HG03066 (cell line): ENCODE data around the gene PACSIN1.

Experiments
- ATAC-seq: cut with Tn5 transposase; IDR thresholded peaks from one replicate; pipeline ENCODE4 v1.9.1; 2021; ENCODE audit warnings: low read depth; ENCODE audit not compliant: unreplicated experiment

The PACSIN1 gene

GRCh38 chr6:34465531-34466241 is at the start of gene PACSIN1:
Gene PACSIN1 (plus strand): TSS chr6:34466076. CDS start chr6:34526306, 60,230 bp downstream.
- ATAC-seq: no peak

- no peak for ATAC-seq
Observed at GRCh38 chr6:34416877-34417371, 49.0 kb upstream of the PACSIN1 start.

GRCh38 chr6:34418367-34418766 is 47.5 kb upstream of the PACSIN1 start:
- ATAC-seq: no peak

GRCh38 chr6:34423254-34423653 is 42.6 kb upstream of the PACSIN1 start:
- no peak for ATAC-seq

GRCh38 chr6:34424200-34425131 is 41.4 kb upstream of the PACSIN1 start:
- ATAC-seq: no peak

GRCh38 chr6:34425132-34425497 is 40.8 kb upstream of the PACSIN1 start:
- ATAC-seq: no peak

GRCh38 chr6:34425498-34426410 is 40.1 kb upstream of the PACSIN1 start, which contains the start of gene RPS10:
Gene RPS10 (minus strand): TSS chr6:34426069. CDS start chr6:34425221, 848 bp downstream.
- peak; percentile 79 for ATAC-seq

GRCh38 chr6:34435916-34436315 is 30.0 kb upstream of the PACSIN1 start:
- ATAC-seq: no peak

- no peak for ATAC-seq
Observed at GRCh38 chr6:34436803-34437643, 28.9 kb upstream of the PACSIN1 start.

- no peak for ATAC-seq
Observed at GRCh38 chr6:34437644-34437970, 28.3 kb upstream of the PACSIN1 start.

GRCh38 chr6:34438705-34439104 is 27.2 kb upstream of the PACSIN1 start:
- ATAC-seq: no peak

GRCh38 chr6:34439442-34439841 is 26.4 kb upstream of the PACSIN1 start:
- no peak for ATAC-seq

GRCh38 chr6:34441526-34441925 is 24.4 kb upstream of the PACSIN1 start:
- no peak for ATAC-seq

- ATAC-seq: no peak
Observed at GRCh38 chr6:34445313-34445860, 20.5 kb upstream of the PACSIN1 start.

GRCh38 chr6:34447386-34447785 is 18.5 kb upstream of the PACSIN1 start:
- no peak for ATAC-seq

- no peak for ATAC-seq
Observed at GRCh38 chr6:34447910-34448309, 18.0 kb upstream of the PACSIN1 start.

GRCh38 chr6:34451192-34451591 is 14.7 kb upstream of the PACSIN1 start:
- no peak for ATAC-seq

- no peak for ATAC-seq
Observed at GRCh38 chr6:34455831-34456230, 10.0 kb upstream of the PACSIN1 start.

GRCh38 chr6:34457382-34457741 is 8.5 kb upstream of the PACSIN1 start:
- no peak for ATAC-seq
